Endothelial cell of umbilical vein (primary cell): ENCODE results near the gene CNTN2. TPM values are rescaled to one million over a fixed set of nuclear protein-coding genes. Genes with fewer than 3 reads are reported as not detected.

Source experiments
- BruUV-seq: library from RNA; stranded (reverse); fragments of 400-500 nt; replicated peaks from 2 replicates; lab custom pipeline; 2021; lab: Mats Ljungman, UMichigan
- CTCF ChIA-PET: fragments of 300-600, 350-600 bp; sonication (Branson Sonifier 250); formaldehyde crosslinking; loops from one replicate; lab custom pipeline; 2021; ENCODE audit warnings: antibody characterized with exemption, inconsistent platforms; lab: Charles Lee
- POLR2A ChIA-PET: fragments of 300-600, 350-600 bp; sonication (Branson Sonifier 250); formaldehyde crosslinking; loops from one replicate; lab custom pipeline; 2021; ENCODE audit warnings: antibody characterized with exemption, inconsistent platforms; lab: Charles Lee
- DNase-seq: peaks from one replicate; pipeline ENCODE4 v3.0.0-alpha.2; 2011; ENCODE audit warnings: low read depth, low spot score
- FAIRE-seq: peaks from 2 replicates; lab custom pipeline; 2011; peaks lifted over from hg19 to GRCh38; lab: Jason Lieb, UNC
- H2AFZ ChIP-seq: 2 replicates; pipeline ENCODE4 v1.6.0; 2012; ENCODE audit warnings: low read depth, low read length, control low read depth, inconsistent platforms
- H3K27ac ChIP-seq: 2 replicates; pipeline ENCODE4 v1.5.1; 2011; ENCODE audit warnings: low read depth, mild to moderate bottlenecking, control low read depth, low read length, moderate library complexity; ENCODE audit not compliant: insufficient read depth
- H3K27me3 ChIP-seq, 2 experiments: 2 replicates each; pipeline versions ENCODE4 v1.6.0 to v1.6.1; 2011; ENCODE audit warnings: low read length in 2 of 2, mixed read lengths in 1 of 2; ENCODE audit not compliant: control insufficient read depth in 2 of 2, insufficient read depth in 2 of 2
- H3K36me3 ChIP-seq, 2 experiments: 2 replicates in 1 of 2; 3 replicates in 1 of 2; pipeline ENCODE4 v1.5.1; 2011; ENCODE audit warnings: low read length in 2 of 2, mild to moderate bottlenecking in 1 of 2, moderate library complexity in 1 of 2; ENCODE audit not compliant: control insufficient read depth in 2 of 2, insufficient read depth in 2 of 2; ENCODE audit errors: extremely low read depth in 1 of 2
- H3K4me1 ChIP-seq: 3 replicates; pipeline ENCODE4 v1.5.1; 2011; ENCODE audit warnings: mild to moderate bottlenecking, low read length; ENCODE audit not compliant: control insufficient read depth, insufficient read depth; ENCODE audit errors: extremely low read depth
- H3K4me2 ChIP-seq: 2 replicates; pipeline ENCODE4 v1.6.1; 2011; ENCODE audit warnings: low read length, control low read depth, mixed read lengths; ENCODE audit not compliant: insufficient read depth
- H3K4me3 ChIP-seq, 3 experiments: fragments of 200-600 bp in 1 of 3; sonication (generic), shearing (Covaris generic) in 1 of 3; replicated peaks in 1 of 3; 2 replicates each; pipeline ENCODE4 v1.5.1; 2011 to 2016; ENCODE audit warnings: control low read depth in 3 of 3, low read length in 3 of 3, mild to moderate bottlenecking in 2 of 3, inconsistent platforms in 1 of 3, low read depth in 1 of 3, moderate library complexity in 1 of 3; ENCODE audit not compliant: insufficient read depth in 1 of 3
- H3K79me2 ChIP-seq: 2 replicates; pipeline ENCODE4 v1.6.0; 2012; ENCODE audit warnings: low read length, inconsistent platforms; ENCODE audit not compliant: control insufficient read depth, insufficient read depth
- H3K9ac ChIP-seq: replicated peaks from 2 replicates; pipeline ENCODE3; 2011; ENCODE audit warnings: low read length, control low read depth; ENCODE audit not compliant: insufficient read depth; ENCODE audit errors: extremely low read depth
- H3K9me1 ChIP-seq: replicated peaks from 3 replicates; pipeline ENCODE4 v1.6.0; 2011; ENCODE audit warnings: mild to moderate bottlenecking, low read length; ENCODE audit not compliant: control insufficient read depth, insufficient read depth; ENCODE audit errors: extremely low read depth
- H3K9me3 ChIP-seq: replicated peaks from 2 replicates; pipeline ENCODE4 v1.5.1; 2012; ENCODE audit warnings: low read length, inconsistent platforms; ENCODE audit not compliant: control insufficient read depth, insufficient read depth
- H4K20me1 ChIP-seq: replicated peaks from 2 replicates; pipeline ENCODE3; 2011; ENCODE audit warnings: mild to moderate bottlenecking, low read length; ENCODE audit not compliant: control insufficient read depth, insufficient read depth; ENCODE audit errors: extremely low read depth
- EZH2 ChIP-seq: IDR thresholded peaks from 2 replicates; pipeline ENCODE4 v1.6.1; 2012; ENCODE audit warnings: borderline replicate concordance, low read depth, mild to moderate bottlenecking, moderate library complexity, low read length, inconsistent platforms; ENCODE audit not compliant: severe bottlenecking
- FOS ChIP-seq: IDR thresholded peaks from 2 replicates; pipeline ENCODE4 v1.6.1; 2011; ENCODE audit warnings: mild to moderate bottlenecking, low read length, moderate library complexity, borderline replicate concordance; ENCODE audit not compliant: insufficient read depth
- GATA2 ChIP-seq: IDR thresholded peaks from 2 replicates; pipeline ENCODE4 v1.7.0; 2011; ENCODE audit warnings: low read depth, mild to moderate bottlenecking, moderate library complexity, mixed read lengths, low read length; ENCODE audit not compliant: insufficient read length, insufficient read depth
- JUN ChIP-seq: IDR thresholded peaks from 2 replicates; pipeline ENCODE4 v1.6.1; 2011; ENCODE audit warnings: borderline replicate concordance, low read depth; ENCODE audit not compliant: insufficient read length, insufficient read depth
- MYC ChIP-seq: IDR thresholded peaks from one replicate; pipeline ENCODE4 v1.6.1; 2011; ENCODE audit warnings: mild to moderate bottlenecking, low read depth, low read length
- POLR2A ChIP-seq: IDR thresholded peaks from 2 replicates; pipeline ENCODE4 v1.6.1; 2012; ENCODE audit warnings: low read depth, mild to moderate bottlenecking, control low read depth, low read length
- POLR2AphosphoS5 ChIP-seq: IDR thresholded peaks from 2 replicates; pipeline ENCODE4 v1.6.1; 2012; ENCODE audit warnings: low read depth, mild to moderate bottlenecking, control low read depth, low read length, moderate library complexity; ENCODE audit not compliant: insufficient read depth
- dilution Hi-C: fragments of 300-500 bp; cut with MboI; formaldehyde crosslinking; loops from one replicate; pipeline ENCODE4 v1.15.0; 2019; ENCODE audit warnings: low sequenced_read_pairs; ENCODE audit not compliant: extremely low pct_ligation_motif_present
- intact Hi-C: fragments of 100-400 bp; cut with micrococcal nuclease; formaldehyde crosslinking; loops from one replicate; pipeline ENCODE4 v1.10.0; 2022
- polyA plus RNA-seq, 4 experiments: library from polyadenylated mRNA; depleted of rRNA in 3 of 4; stranded (reverse) in 3 of 4; unstranded in 1 of 4; fragments of >200 nt; gene quantifications; 2 replicates each; pipeline versions ENCODE4 v1.2.1 to v1.2.3, GENCODE V29; 2011 to 2012; ENCODE audit warnings: missing spikeins in 1 of 4
- total RNA-seq: library from RNA; stranded (reverse); gene quantifications from 2 replicates; pipeline ENCODE4 v1.2.3, GENCODE V29; 2021
- TF ChIP-seq, protein P1 (sequence below), 2 donors: IDR thresholded peaks; 1 replicate in 1 of 2; 2 replicates in 1 of 2; pipeline ENCODE4 v1.5.1; 2011; ENCODE audit warnings: low read length in 2 of 2, mild to moderate bottlenecking in 2 of 2, moderate library complexity in 2 of 2, control low read depth in 1 of 2, inconsistent platforms in 1 of 2, low read depth in 1 of 2; ENCODE audit not compliant: insufficient read depth in 1 of 2; ENCODE audit errors: extremely low read depth in 1 of 2
- TF ChIP-seq, protein P2 (sequence below): IDR thresholded peaks from 2 replicates; pipeline ENCODE4 v1.6.1; 2011; ENCODE audit not compliant: insufficient read depth, insufficient read length

The CNTN2 gene
- total and polyA plus RNA-seq, 2 donors (not counting 3 experiments of a cell fraction or from before 2014, with no cell fraction given), result not detected

DNA sequence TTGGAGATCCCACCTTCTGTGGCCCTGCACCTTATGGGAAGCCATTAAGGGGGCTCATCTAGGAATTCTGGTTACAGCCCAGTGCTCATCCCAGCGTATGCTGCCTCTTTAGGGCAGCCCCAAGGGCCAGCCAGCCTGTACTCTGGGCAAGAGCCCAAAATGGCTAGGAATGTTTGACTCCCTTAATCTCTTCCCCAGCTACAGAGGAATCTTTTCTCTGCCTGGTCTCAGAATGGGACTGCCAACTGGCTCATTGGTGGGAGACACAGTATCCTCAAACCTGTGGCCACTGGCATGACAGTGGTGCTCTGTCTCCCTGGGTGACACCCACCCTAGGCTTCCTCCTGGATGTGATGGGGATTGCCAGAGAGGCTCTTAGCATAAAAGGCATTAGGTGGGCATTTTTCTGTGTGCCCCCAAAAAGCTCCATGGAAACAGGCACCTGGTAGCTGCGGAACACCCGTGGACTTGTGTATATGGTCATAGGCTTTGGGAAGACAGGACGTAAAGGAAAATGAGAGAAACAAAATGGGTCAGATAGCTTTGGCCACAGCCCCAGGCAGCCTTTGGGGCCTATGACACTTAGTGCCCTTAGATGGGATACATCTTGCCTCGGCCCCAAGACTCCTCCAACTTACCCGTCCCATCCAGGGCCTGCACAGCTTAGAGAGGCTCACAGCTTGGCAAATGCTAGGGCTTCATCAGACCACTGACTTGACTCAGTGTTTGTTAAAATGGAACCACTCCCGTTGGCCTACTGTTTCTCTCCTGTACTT lies 34.3 kb downstream of the CNTN2 start:
- no peaks in the 10 kb centered on the region for H3K9me3 ChIP-seq
- ChIA-PET POLR2A (no interaction called here), CTCF (interaction anchor here (1.1 to 5.3 kb wide), 2 partner anchors 15 to 45 kb away, joined by 3 to 63 read pairs; no protein-coding TSS in a partner anchor)
- H3K27me3 ChIP-seq, result no peaks in the 10 kb centered on the region
- BruUV-seq, result no TSS peak
- H3K9me1 ChIP-seq, result no peaks in the 10 kb centered on the region
- H3K4me1 ChIP-seq, result no peaks in the 10 kb centered on the region
- FAIRE-seq (no peak), DNase-seq (no peak)
- intact Hi-C loops, result no loop called here
- no peak overlapping the region for H2AFZ ChIP-seq
- H4K20me1 ChIP-seq, result no peaks in the 10 kb centered on the region
- no peaks in the 10 kb centered on the region for H3K79me2 ChIP-seq
- dilution Hi-C loops, result no loop called here
- H3K27ac ChIP-seq, result no peak overlapping the region
- H3K4me2 ChIP-seq, result no peak overlapping the region
- TF ChIP-seq, protein P1, sequence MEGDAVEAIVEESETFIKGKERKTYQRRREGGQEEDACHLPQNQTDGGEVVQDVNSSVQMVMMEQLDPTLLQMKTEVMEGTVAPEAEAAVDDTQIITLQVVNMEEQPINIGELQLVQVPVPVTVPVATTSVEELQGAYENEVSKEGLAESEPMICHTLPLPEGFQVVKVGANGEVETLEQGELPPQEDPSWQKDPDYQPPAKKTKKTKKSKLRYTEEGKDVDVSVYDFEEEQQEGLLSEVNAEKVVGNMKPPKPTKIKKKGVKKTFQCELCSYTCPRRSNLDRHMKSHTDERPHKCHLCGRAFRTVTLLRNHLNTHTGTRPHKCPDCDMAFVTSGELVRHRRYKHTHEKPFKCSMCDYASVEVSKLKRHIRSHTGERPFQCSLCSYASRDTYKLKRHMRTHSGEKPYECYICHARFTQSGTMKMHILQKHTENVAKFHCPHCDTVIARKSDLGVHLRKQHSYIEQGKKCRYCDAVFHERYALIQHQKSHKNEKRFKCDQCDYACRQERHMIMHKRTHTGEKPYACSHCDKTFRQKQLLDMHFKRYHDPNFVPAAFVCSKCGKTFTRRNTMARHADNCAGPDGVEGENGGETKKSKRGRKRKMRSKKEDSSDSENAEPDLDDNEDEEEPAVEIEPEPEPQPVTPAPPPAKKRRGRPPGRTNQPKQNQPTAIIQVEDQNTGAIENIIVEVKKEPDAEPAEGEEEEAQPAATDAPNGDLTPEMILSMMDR (IDR thresholded peaks at IDR 0.05; ENCODE audit: extremely low read depth in 1 of 2, insufficient read depth in 1 of 2, low read depth in 1 of 2, low read length in 2 of 2), result no peak
- no peak for TF ChIP-seq GATA2
- no peak for TF ChIP-seq JUN
- TF ChIP-seq EZH2, result no peak
- TF ChIP-seq POLR2A, result no peak
- no peak for TF ChIP-seq MYC
- TF ChIP-seq POLR2AphosphoS5, result no peak
- TF ChIP-seq, protein P2, sequence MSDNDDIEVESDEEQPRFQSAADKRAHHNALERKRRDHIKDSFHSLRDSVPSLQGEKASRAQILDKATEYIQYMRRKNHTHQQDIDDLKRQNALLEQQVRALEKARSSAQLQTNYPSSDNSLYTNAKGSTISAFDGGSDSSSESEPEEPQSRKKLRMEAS, result no peak
- TF ChIP-seq FOS, result no peak
- no peaks in the 10 kb centered on the region for H3K36me3 ChIP-seq
- no peak overlapping the region for H3K4me3 ChIP-seq
- no peak overlapping the region for H3K9ac ChIP-seq
